WTC11 (cell line): ENCODE data around the gene EPN2. TPM values are rescaled to one million over a fixed set of nuclear protein-coding genes. Genes with fewer than 3 reads are reported as not detected.

Experiments used
- ATAC-seq: fragments of 200-7000 bp; cut with Tn5 transposase; 2 replicates; pipeline ENCODE4 v1.10.0; 2021; ENCODE audit warnings: mild to moderate bottlenecking, moderate library complexity
- CTCF ChIA-PET: fragments of 300-600 bp; sonication (Branson Sonifier 250); formaldehyde crosslinking; loops from one replicate; lab custom pipeline; 2021; ENCODE audit warnings: antibody characterized with exemption; lab: Charles Lee
- POLR2A ChIA-PET: fragments of 350-600 bp; sonication (Branson Sonifier 250); formaldehyde crosslinking; loops from one replicate; lab custom pipeline; 2021; ENCODE audit warnings: antibody characterized with exemption; lab: Charles Lee
- DNase-seq: peaks from one replicate; pipeline ENCODE4 v3.0.0; 2021; ENCODE audit warnings: low spot score
- H3K27ac Mint-ChIP-seq: 2 replicates; pipeline ENCODE4 v1.8.0; 2021; ENCODE audit warnings: mixed read lengths
- H3K27me3 Mint-ChIP-seq: 2 replicates; pipeline ENCODE4 v1.8.0; 2021; ENCODE audit warnings: low read depth, mild to moderate bottlenecking, moderate library complexity, mixed read lengths
- H3K36me3 Mint-ChIP-seq: 2 replicates; pipeline ENCODE4 v1.8.0; 2021; ENCODE audit warnings: mixed read lengths
- H3K4me1 Mint-ChIP-seq: 2 replicates; pipeline ENCODE4 v1.8.0; 2022; ENCODE audit warnings: mixed read lengths
- H3K4me3 Mint-ChIP-seq: 2 replicates; pipeline ENCODE4 v1.8.0; 2021; ENCODE audit warnings: mild to moderate bottlenecking, moderate library complexity, mixed read lengths
- H3K9me3 Mint-ChIP-seq: 2 replicates; pipeline ENCODE4 v1.8.0; 2021; ENCODE audit warnings: mixed read lengths
- ATF1 ChIP-seq: sonication (generic); formaldehyde crosslinking; IDR thresholded peaks from 2 replicates; pipeline ENCODE4 v1.8.1; 2023; ENCODE audit warnings: mild to moderate bottlenecking, moderate library complexity, missing genetic modification reagents
- CREM ChIP-seq: sonication (generic); formaldehyde crosslinking; IDR thresholded peaks from 2 replicates; pipeline ENCODE4 v1.8.1; 2022; ENCODE audit warnings: mild to moderate bottlenecking, missing genetic modification reagents, moderate library complexity
- ESRRA ChIP-seq: sonication (generic); formaldehyde crosslinking; IDR thresholded peaks from 2 replicates; pipeline ENCODE4 v1.8.1; 2022; ENCODE audit warnings: mild to moderate bottlenecking, missing genetic modification reagents, borderline replicate concordance
- FOXP1 ChIP-seq: sonication (generic); formaldehyde crosslinking; IDR thresholded peaks from 2 replicates; pipeline ENCODE4 v1.8.0; 2022; ENCODE audit warnings: missing genetic modification reagents, mild to moderate bottlenecking, moderate library complexity, borderline replicate concordance
- GRHL2 ChIP-seq: fragments of 250-450 bp; sonication (Bioruptor Pico); IDR thresholded peaks from 2 replicates; pipeline ENCODE4 v1.8.0; 2022; ENCODE audit warnings: mild to moderate bottlenecking, moderate library complexity; ENCODE audit not compliant: insufficient replicate concordance, severe bottlenecking
- GTF2I ChIP-seq: fragments of 250-450 bp; sonication (Bioruptor Pico); conservative IDR thresholded peaks from 2 replicates; pipeline ENCODE4 v1.4.0; 2021; ENCODE audit warnings: mild to moderate bottlenecking
- HMGA2 ChIP-seq: fragments of 250-450 bp; sonication (Bioruptor Pico); IDR thresholded peaks from 2 replicates; pipeline ENCODE4 v1.4.0; 2021; ENCODE audit warnings: mild to moderate bottlenecking, moderate library complexity
- IRF2 ChIP-seq: sonication (generic); formaldehyde crosslinking; IDR thresholded peaks from 2 replicates; pipeline ENCODE4 v1.8.0; 2022; ENCODE audit warnings: low read depth, missing genetic modification reagents, borderline replicate concordance
- KAT7 ChIP-seq: sonication (generic); formaldehyde crosslinking; IDR thresholded peaks from 2 replicates; pipeline ENCODE4 v1.8.1; 2023; ENCODE audit warnings: missing genetic modification reagents, mild to moderate bottlenecking, borderline replicate concordance
- RELA ChIP-seq: sonication (generic); formaldehyde crosslinking; IDR thresholded peaks from 2 replicates; pipeline ENCODE4 v1.8.1; 2022; ENCODE audit warnings: missing genetic modification reagents, mild to moderate bottlenecking, borderline replicate concordance
- RORB ChIP-seq: fragments of 250-450 bp; sonication (Bioruptor Pico); IDR thresholded peaks from 2 replicates; pipeline ENCODE4 v1.9.0; 2021; ENCODE audit warnings: mild to moderate bottlenecking
- ZBTB21 ChIP-seq: sonication (generic); formaldehyde crosslinking; IDR thresholded peaks from 2 replicates; pipeline ENCODE4 v1.8.1; 2023; ENCODE audit warnings: mild to moderate bottlenecking, missing genetic modification reagents, borderline replicate concordance
- ZNF138 ChIP-seq: sonication (generic); formaldehyde crosslinking; conservative IDR thresholded peaks from 2 replicates; pipeline ENCODE4 v1.8.1; 2022; ENCODE audit warnings: mild to moderate bottlenecking, moderate library complexity, missing genetic modification reagents
- ZNF219 ChIP-seq: sonication (generic); formaldehyde crosslinking; IDR thresholded peaks from 2 replicates; pipeline ENCODE4 v1.8.0; 2023; ENCODE audit warnings: missing genetic modification reagents, mild to moderate bottlenecking, borderline replicate concordance
- ZNF317 ChIP-seq: sonication (generic); formaldehyde crosslinking; IDR thresholded peaks from 2 replicates; pipeline ENCODE4 v1.8.1; 2023; ENCODE audit warnings: low read depth, mild to moderate bottlenecking, moderate library complexity, missing genetic modification reagents, borderline replicate concordance
- ZNF396 ChIP-seq: fragments of 250-450 bp; sonication (Bioruptor Pico); IDR thresholded peaks from 2 replicates; pipeline ENCODE4 v1.8.0; 2021; ENCODE audit warnings: mild to moderate bottlenecking, moderate library complexity, borderline replicate concordance
- ZNF423 ChIP-seq: fragments of 250-450 bp; sonication (Bioruptor Pico); IDR thresholded peaks from 2 replicates; pipeline ENCODE4 v2.1.2; 2022; ENCODE audit warnings: mild to moderate bottlenecking, moderate library complexity
- ZNF671 ChIP-seq: fragments of 250-450 bp; sonication (Bioruptor Pico); IDR thresholded peaks from 2 replicates; pipeline ENCODE4 v1.8.0; 2021; ENCODE audit warnings: mild to moderate bottlenecking
- total RNA-seq: library from RNA; stranded (reverse); gene quantifications from 3 replicates; pipeline ENCODE4 v1.2.3, GENCODE V29; 2021
- TF ChIP-seq, protein P1 (sequence below): fragments of 250-450 bp; sonication (Bioruptor Pico); IDR thresholded peaks from 2 replicates; pipeline ENCODE4 v1.9.0; 2021; ENCODE audit warnings: mild to moderate bottlenecking
- TF ChIP-seq, protein P2 (sequence below): sonication (generic); formaldehyde crosslinking; IDR thresholded peaks from 2 replicates; pipeline ENCODE4 v1.8.1; 2023; ENCODE audit warnings: mild to moderate bottlenecking, missing genetic modification reagents
- TF ChIP-seq, protein P3 (sequence below): sonication (generic); formaldehyde crosslinking; IDR thresholded peaks from 2 replicates; pipeline ENCODE4 v1.8.0; 2022; ENCODE audit warnings: mild to moderate bottlenecking, missing genetic modification reagents
- TF ChIP-seq, protein P4 (sequence below): fragments of 250-450 bp; sonication (Bioruptor Pico); IDR thresholded peaks from 2 replicates; pipeline ENCODE4 v1.9.0; 2021; ENCODE audit warnings: moderate library complexity, mild to moderate bottlenecking, inconsistent platforms, borderline replicate concordance
- TF ChIP-seq, protein P5 (sequence below): sonication (generic); formaldehyde crosslinking; IDR thresholded peaks from 2 replicates; pipeline ENCODE4 v1.8.0; 2023; ENCODE audit warnings: missing genetic modification reagents, mild to moderate bottlenecking, borderline replicate concordance
- TF ChIP-seq, protein P6 (sequence below): fragments of 250-450 bp; sonication (Bioruptor Pico); IDR thresholded peaks from 2 replicates; pipeline ENCODE4 v1.8.0; 2021; ENCODE audit warnings: mild to moderate bottlenecking
- TF ChIP-seq, protein P7 (sequence below): sonication (generic); formaldehyde crosslinking; IDR thresholded peaks from 2 replicates; pipeline ENCODE4 v1.8.1; 2022; ENCODE audit warnings: mild to moderate bottlenecking, missing genetic modification reagents, moderate library complexity, borderline replicate concordance

EPN2 gene
- total RNA-seq, 1 experiment from 2014 or later: 48.8 TPM

DNA sequence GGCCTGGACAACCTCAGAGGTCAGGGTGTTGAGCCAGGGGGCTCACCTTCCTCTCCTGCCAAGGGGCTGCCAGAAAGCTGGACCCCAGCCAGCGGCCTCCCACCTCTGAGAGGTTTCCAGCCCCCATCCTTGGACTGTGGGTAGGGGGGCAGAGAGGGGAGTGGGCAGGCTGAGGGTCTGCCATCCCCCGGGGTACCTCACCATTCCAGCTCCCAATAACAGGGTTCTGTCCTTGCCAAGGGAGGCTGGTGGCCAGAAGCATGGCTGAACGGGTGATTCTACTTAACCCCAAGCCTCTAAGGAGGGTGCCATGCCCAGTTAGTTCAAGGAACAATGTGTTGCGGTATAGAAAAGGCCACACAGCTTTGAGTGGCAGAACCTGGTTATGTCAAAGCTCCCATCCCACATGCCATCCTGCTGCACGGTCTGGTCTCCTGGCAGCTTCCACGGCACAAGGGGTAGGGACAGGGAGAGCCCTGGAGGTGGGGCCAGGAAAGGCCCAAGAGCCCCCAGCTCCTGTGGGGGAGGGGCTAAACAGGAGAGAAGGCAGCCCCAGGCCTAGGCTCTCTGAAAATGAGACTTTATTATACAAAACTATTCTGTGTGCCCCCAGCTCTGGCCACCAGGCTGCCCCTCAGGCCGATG lies 105.6 kb downstream of the EPN2 start:
- CTCF ChIA-PET: interaction anchor here (1.0 to 1.5 kb wide), 2 partner anchors 25 to 104 kb away, joined by 3 read pairs; no protein-coding TSS in a partner anchor

DNA sequence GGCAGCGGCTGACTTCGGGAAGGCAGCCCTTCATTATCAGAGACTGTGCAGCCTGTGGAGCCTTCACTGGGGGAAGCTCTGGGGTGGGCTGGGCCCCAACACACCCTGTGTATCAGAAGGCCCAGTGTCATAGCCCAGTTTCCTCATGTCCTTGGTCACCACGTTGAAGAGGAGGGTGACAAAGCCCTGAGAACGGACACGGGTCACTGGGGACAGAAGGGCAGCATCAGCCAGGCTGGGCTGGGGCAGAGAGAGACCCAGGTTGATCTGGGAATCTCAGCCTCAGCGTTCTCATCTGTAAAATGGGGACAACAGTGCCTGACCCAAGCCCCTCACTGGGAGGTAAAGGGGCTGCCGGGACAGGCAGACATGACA lies 106.1 kb downstream of the EPN2 start:
- Mint-ChIP-seq H3K4me1 (peaks cover 31% of the 10 kb centered on the region), H3K27me3 (no peaks in the 10 kb centered on the region), H3K4me3 (no peak overlapping the region), H3K27ac (no peak overlapping the region), H3K9me3 (no peaks in the 10 kb centered on the region), H3K36me3 (peaks cover 3% of the 10 kb centered on the region; the same call in 1 of the 2 replicates)
- ATAC-seq (no peak), DNase-seq (no peak)
- POLR2A ChIA-PET: no interaction called here
- CTCF ChIA-PET: interaction anchor here (1.3 to 1.5 kb wide), 2 partner anchors 21 to 26 kb away, joined by 3 to 6 read pairs; no protein-coding TSS in a partner anchor
- no peak for TF ChIP-seq RELA (CRISPR knock-in tag)
- no peak for TF ChIP-seq RORB (CRISPR knock-in tag)
- TF ChIP-seq GRHL2 (CRISPR knock-in tag): no peak
- no peak for TF ChIP-seq FOXP1 (CRISPR knock-in tag)
- TF ChIP-seq ZNF671 (CRISPR knock-in tag): no peak
- TF ChIP-seq ESRRA (CRISPR knock-in tag): no peak
- TF ChIP-seq ZNF219 (CRISPR knock-in tag): no peak
- TF ChIP-seq ZNF317 (CRISPR knock-in tag): no peak
- TF ChIP-seq, protein P1, sequence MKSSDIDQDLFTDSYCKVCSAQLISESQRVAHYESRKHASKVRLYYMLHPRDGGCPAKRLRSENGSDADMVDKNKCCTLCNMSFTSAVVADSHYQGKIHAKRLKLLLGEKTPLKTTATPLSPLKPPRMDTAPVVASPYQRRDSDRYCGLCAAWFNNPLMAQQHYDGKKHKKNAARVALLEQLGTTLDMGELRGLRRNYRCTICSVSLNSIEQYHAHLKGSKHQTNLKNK (CRISPR knock-in tag): no peak
- no peak for TF ChIP-seq HMGA2
- no peak for TF ChIP-seq ZNF423 (CRISPR knock-in tag)

More for the DNA sequence above, 105.6 kb downstream of the EPN2 start:
- peaks cover 3% of the 10 kb centered on the region; the same call in 1 of the 2 replicates for H3K36me3 Mint-ChIP-seq
- peaks cover 36% of the 10 kb centered on the region for H3K4me1 Mint-ChIP-seq
- no peak overlapping the region for H3K4me3 Mint-ChIP-seq
- DNase-seq: no peak
- H3K27ac Mint-ChIP-seq: no peak overlapping the region
- POLR2A ChIA-PET: no interaction called here
- H3K27me3 Mint-ChIP-seq: no peaks in the 10 kb centered on the region
- no peaks in the 10 kb centered on the region for H3K9me3 Mint-ChIP-seq
- TF ChIP-seq ZNF396 (CRISPR knock-in tag) (no peak), ZNF423 (CRISPR knock-in tag) (no peak), KAT7 (CRISPR knock-in tag) (no peak), ZBTB21 (CRISPR knock-in tag) (no peak), ESRRA (CRISPR knock-in tag) (no peak), GTF2I (no peak), ZNF138 (CRISPR knock-in tag) (no peak), IRF2 (CRISPR knock-in tag) (no peak), ATF1 (CRISPR knock-in tag) (no peak), CREM (CRISPR knock-in tag) (no peak)
- TF ChIP-seq, protein P2, sequence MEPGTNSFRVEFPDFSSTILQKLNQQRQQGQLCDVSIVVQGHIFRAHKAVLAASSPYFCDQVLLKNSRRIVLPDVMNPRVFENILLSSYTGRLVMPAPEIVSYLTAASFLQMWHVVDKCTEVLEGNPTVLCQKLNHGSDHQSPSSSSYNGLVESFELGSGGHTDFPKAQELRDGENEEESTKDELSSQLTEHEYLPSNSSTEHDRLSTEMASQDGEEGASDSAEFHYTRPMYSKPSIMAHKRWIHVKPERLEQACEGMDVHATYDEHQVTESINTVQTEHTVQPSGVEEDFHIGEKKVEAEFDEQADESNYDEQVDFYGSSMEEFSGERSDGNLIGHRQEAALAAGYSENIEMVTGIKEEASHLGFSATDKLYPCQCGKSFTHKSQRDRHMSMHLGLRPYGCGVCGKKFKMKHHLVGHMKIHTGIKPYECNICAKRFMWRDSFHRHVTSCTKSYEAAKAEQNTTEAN (CRISPR knock-in tag): no peak
- TF ChIP-seq, protein P3, sequence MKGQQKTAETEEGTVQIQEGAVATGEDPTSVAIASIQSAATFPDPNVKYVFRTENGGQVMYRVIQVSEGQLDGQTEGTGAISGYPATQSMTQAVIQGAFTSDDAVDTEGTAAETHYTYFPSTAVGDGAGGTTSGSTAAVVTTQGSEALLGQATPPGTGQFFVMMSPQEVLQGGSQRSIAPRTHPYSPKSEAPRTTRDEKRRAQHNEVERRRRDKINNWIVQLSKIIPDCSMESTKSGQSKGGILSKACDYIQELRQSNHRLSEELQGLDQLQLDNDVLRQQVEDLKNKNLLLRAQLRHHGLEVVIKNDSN (CRISPR knock-in tag): no peak
- TF ChIP-seq, protein P4, sequence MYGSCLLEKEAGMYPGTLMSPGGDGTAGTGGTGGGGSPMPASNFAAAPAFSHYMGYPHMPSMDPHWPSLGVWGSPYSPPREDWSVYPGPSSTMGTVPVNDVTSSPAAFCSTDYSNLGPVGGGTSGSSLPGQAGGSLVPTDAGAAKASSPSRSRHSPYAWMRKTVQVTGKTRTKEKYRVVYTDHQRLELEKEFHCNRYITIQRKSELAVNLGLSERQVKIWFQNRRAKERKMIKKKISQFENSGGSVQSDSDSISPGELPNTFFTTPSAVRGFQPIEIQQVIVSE (CRISPR knock-in tag): no peak
- TF ChIP-seq, protein P5, sequence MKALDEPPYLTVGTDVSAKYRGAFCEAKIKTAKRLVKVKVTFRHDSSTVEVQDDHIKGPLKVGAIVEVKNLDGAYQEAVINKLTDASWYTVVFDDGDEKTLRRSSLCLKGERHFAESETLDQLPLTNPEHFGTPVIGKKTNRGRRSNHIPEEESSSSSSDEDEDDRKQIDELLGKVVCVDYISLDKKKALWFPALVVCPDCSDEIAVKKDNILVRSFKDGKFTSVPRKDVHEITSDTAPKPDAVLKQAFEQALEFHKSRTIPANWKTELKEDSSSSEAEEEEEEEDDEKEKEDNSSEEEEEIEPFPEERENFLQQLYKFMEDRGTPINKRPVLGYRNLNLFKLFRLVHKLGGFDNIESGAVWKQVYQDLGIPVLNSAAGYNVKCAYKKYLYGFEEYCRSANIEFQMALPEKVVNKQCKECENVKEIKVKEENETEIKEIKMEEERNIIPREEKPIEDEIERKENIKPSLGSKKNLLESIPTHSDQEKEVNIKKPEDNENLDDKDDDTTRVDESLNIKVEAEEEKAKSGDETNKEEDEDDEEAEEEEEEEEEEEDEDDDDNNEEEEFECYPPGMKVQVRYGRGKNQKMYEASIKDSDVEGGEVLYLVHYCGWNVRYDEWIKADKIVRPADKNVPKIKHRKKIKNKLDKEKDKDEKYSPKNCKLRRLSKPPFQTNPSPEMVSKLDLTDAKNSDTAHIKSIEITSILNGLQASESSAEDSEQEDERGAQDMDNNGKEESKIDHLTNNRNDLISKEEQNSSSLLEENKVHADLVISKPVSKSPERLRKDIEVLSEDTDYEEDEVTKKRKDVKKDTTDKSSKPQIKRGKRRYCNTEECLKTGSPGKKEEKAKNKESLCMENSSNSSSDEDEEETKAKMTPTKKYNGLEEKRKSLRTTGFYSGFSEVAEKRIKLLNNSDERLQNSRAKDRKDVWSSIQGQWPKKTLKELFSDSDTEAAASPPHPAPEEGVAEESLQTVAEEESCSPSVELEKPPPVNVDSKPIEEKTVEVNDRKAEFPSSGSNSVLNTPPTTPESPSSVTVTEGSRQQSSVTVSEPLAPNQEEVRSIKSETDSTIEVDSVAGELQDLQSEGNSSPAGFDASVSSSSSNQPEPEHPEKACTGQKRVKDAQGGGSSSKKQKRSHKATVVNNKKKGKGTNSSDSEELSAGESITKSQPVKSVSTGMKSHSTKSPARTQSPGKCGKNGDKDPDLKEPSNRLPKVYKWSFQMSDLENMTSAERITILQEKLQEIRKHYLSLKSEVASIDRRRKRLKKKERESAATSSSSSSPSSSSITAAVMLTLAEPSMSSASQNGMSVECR (CRISPR knock-in tag): no peak
- TF ChIP-seq, protein P6, sequence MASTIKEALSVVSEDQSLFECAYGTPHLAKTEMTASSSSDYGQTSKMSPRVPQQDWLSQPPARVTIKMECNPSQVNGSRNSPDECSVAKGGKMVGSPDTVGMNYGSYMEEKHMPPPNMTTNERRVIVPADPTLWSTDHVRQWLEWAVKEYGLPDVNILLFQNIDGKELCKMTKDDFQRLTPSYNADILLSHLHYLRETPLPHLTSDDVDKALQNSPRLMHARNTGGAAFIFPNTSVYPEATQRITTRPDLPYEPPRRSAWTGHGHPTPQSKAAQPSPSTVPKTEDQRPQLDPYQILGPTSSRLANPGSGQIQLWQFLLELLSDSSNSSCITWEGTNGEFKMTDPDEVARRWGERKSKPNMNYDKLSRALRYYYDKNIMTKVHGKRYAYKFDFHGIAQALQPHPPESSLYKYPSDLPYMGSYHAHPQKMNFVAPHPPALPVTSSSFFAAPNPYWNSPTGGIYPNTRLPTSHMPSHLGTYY (CRISPR knock-in tag): no peak
- TF ChIP-seq, protein P7, sequence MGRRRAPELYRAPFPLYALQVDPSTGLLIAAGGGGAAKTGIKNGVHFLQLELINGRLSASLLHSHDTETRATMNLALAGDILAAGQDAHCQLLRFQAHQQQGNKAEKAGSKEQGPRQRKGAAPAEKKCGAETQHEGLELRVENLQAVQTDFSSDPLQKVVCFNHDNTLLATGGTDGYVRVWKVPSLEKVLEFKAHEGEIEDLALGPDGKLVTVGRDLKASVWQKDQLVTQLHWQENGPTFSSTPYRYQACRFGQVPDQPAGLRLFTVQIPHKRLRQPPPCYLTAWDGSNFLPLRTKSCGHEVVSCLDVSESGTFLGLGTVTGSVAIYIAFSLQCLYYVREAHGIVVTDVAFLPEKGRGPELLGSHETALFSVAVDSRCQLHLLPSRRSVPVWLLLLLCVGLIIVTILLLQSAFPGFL (CRISPR knock-in tag): no peak
- ATAC-seq: no peak
